SU-DHL-6 (cell line): Measurements from ENCODE around the gene TMEM9B.

Experiments used
- EZH2phosphoT487 ChIP-seq: fragments of 200-600 bp; sonication (generic), shearing (Covaris generic); conservative IDR thresholded peaks from 2 replicates; pipeline ENCODE4 v1.6.1; 2018; ENCODE audit warnings: mild to moderate bottlenecking, antibody characterized with exemption, low read length, moderate library complexity, mixed read lengths
- TF ChIP-seq, protein P1 (sequence below): fragments of 200-600 bp; sonication (generic); IDR thresholded peaks from one replicate; pipeline ENCODE4 v1.5.1; 2017; ENCODE audit warnings: antibody characterized with exemption, mild to moderate bottlenecking, low read length, moderate library complexity; ENCODE audit not compliant: insufficient read depth, poor library complexity, severe bottlenecking

- TF ChIP-seq, protein P1, sequence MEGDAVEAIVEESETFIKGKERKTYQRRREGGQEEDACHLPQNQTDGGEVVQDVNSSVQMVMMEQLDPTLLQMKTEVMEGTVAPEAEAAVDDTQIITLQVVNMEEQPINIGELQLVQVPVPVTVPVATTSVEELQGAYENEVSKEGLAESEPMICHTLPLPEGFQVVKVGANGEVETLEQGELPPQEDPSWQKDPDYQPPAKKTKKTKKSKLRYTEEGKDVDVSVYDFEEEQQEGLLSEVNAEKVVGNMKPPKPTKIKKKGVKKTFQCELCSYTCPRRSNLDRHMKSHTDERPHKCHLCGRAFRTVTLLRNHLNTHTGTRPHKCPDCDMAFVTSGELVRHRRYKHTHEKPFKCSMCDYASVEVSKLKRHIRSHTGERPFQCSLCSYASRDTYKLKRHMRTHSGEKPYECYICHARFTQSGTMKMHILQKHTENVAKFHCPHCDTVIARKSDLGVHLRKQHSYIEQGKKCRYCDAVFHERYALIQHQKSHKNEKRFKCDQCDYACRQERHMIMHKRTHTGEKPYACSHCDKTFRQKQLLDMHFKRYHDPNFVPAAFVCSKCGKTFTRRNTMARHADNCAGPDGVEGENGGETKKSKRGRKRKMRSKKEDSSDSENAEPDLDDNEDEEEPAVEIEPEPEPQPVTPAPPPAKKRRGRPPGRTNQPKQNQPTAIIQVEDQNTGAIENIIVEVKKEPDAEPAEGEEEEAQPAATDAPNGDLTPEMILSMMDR = no peak
- no peak for TF ChIP-seq EZH2phosphoT487
These were observed 56.1 kb downstream of the TMEM9B start for GRCh38 chr11:8908099-8908498.
